CD4-positive, CD25-positive, alpha-beta regulatory T cell (primary cell): ENCODE measurements around the gene DHRS3. TPM values are rescaled to one million over a fixed set of nuclear protein-coding genes. Genes with fewer than 3 reads are reported as not detected.

Experiments used
- ATAC-seq, 2 donors: fragments of 150-1000 bp; cut with Tn5 transposase; one replicate each; pipeline ENCODE4 v1.10.0; 2021; ENCODE audit warnings: low read depth in 2 of 2, moderate number of reproducible peaks in 2 of 2, moderate library complexity in 1 of 2
- DNase-seq, 3 donors: peaks; one replicate each; pipeline versions ENCODE4 v3.0.0 to v3.0.0-alpha.2; 2012 to 2022; ENCODE audit warnings: mixed read lengths in 1 of 3
- H3K27ac ChIP-seq: one replicate; pipeline ENCODE4 v1.7.0; 2013; ENCODE audit warnings: mild to moderate bottlenecking, low read length; ENCODE audit not compliant: insufficient read depth, poor library complexity, severe bottlenecking
- H3K27me3 ChIP-seq: one replicate; pipeline ENCODE4 v1.7.0; 2013; ENCODE audit warnings: low read length; ENCODE audit not compliant: control insufficient read depth, insufficient read depth
- H3K36me3 ChIP-seq: one replicate; pipeline ENCODE4 v1.7.0; 2013; ENCODE audit warnings: mild to moderate bottlenecking, low read length, moderate library complexity; ENCODE audit not compliant: control insufficient read depth, insufficient read depth
- H3K4me1 ChIP-seq: 2 replicates; pipeline ENCODE4 v1.7.0; 2013; ENCODE audit warnings: mild to moderate bottlenecking, low read length; ENCODE audit not compliant: insufficient read depth, control insufficient read depth, poor library complexity, severe bottlenecking
- H3K4me3 ChIP-seq: one replicate; pipeline ENCODE4 v1.7.0; 2013; ENCODE audit warnings: low read depth, mild to moderate bottlenecking, low read length, moderate library complexity
- H3K9me3 ChIP-seq, 2 experiments: 1 replicate in 1 of 2; 2 replicates in 1 of 2; pipeline ENCODE4 v1.7.0; 2013; ENCODE audit warnings: low read length in 2 of 2, mild to moderate bottlenecking in 1 of 2, moderate library complexity in 1 of 2; ENCODE audit not compliant: control insufficient read depth in 2 of 2
- H3K27ac Mint-ChIP-seq, 3 donors: one replicate each; pipeline ENCODE4 v1.8.0; 2020 to 2022; ENCODE audit warnings: mild to moderate bottlenecking in 3 of 3, mixed read lengths in 3 of 3, moderate library complexity in 2 of 3
- H3K27me3 Mint-ChIP-seq: one replicate; pipeline ENCODE4 v1.8.0; 2022; ENCODE audit warnings: mild to moderate bottlenecking, mixed read lengths
- H3K36me3 Mint-ChIP-seq: one replicate; pipeline ENCODE4 v1.8.0; 2020; ENCODE audit warnings: mixed read lengths
- H3K4me1 Mint-ChIP-seq, 4 donors: one replicate each; pipeline ENCODE4 v1.8.0; 2020 to 2022; ENCODE audit warnings: mixed read lengths in 4 of 4, mild to moderate bottlenecking in 1 of 4
- H3K4me3 Mint-ChIP-seq, 4 donors: one replicate each; pipeline ENCODE4 v1.8.0; 2020 to 2022; ENCODE audit warnings: mild to moderate bottlenecking in 4 of 4, mixed read lengths in 4 of 4, moderate library complexity in 3 of 4
- H3K9me3 Mint-ChIP-seq, 7 donors: one replicate each; pipeline ENCODE4 v1.8.0; 2020 to 2022; ENCODE audit warnings: mixed read lengths in 7 of 7, mild to moderate bottlenecking in 3 of 7, moderate library complexity in 2 of 7
- polyA plus RNA-seq, 4 donors: library from polyadenylated mRNA; unstranded; fragments of 300-500 nt; fragmentation: Illumina TruSeq; gene quantifications; one replicate each; pipeline ENCODE4 v1.2.3, GENCODE V29; 2021
- total RNA-seq: library from RNA; stranded (reverse); gene quantifications from one replicate; pipeline ENCODE4 v1.2.3, GENCODE V29; 2022

Gene DHRS3
- total and polyA plus RNA-seq, 5 donors from 2014 or later = 8.8 to 25.6 (median 15.2) TPM

- Mint-ChIP-seq H3K36me3 (peaks cover 20% of the 10 kb centered on the region), H3K27ac (no peak overlapping the region)
- H3K36me3 ChIP-seq = peaks cover 6% of the 10 kb centered on the region
Measured at GRCh38 chr1:12577020-12577419, 41.0 kb downstream of the DHRS3 start.

GRCh38 chr1:12574757-12575139 lies 43.3 kb downstream of the DHRS3 start:
- no peaks in the 10 kb centered on the region for H3K4me1 ChIP-seq
- Mint-ChIP-seq H3K27ac (no peak overlapping the region), H3K4me1 (no peaks in the 10 kb centered on the region), H3K4me3 (no peak overlapping the region), H3K27me3 (no peaks in the 10 kb centered on the region), H3K9me3 (no peaks in the 10 kb centered on the region), H3K36me3 (peaks cover 16% of the 10 kb centered on the region)
- no peak for DNase-seq
- no peak overlapping the region for H3K27ac ChIP-seq
- peaks cover 3% of the 10 kb centered on the region for H3K36me3 ChIP-seq
- ATAC-seq = no peak
- H3K4me3 ChIP-seq = no peak overlapping the region
- H3K27me3 ChIP-seq = no peaks in the 10 kb centered on the region
- H3K9me3 ChIP-seq = no peaks in the 10 kb centered on the region

More at GRCh38 chr1:12577020-12577419, 41.0 kb downstream of the DHRS3 start:
- ATAC-seq (no peak), DNase-seq (no peak)
- H3K9me3 ChIP-seq = no peaks in the 10 kb centered on the region
- H3K4me1 ChIP-seq = no peaks in the 10 kb centered on the region
- no peaks in the 10 kb centered on the region for H3K27me3 Mint-ChIP-seq
- H3K4me3 Mint-ChIP-seq = no peak overlapping the region
- no peak overlapping the region for H3K27ac ChIP-seq
- H3K4me1 Mint-ChIP-seq = no peaks in the 10 kb centered on the region
- H3K27me3 ChIP-seq = no peaks in the 10 kb centered on the region
- H3K4me3 ChIP-seq = no peak overlapping the region
- H3K9me3 Mint-ChIP-seq = no peaks in the 10 kb centered on the region

- H3K27ac Mint-ChIP-seq = peak overlapping the region in 1 of 3 donors; percentile 14
- ATAC-seq = no peak
- no peak overlapping the region for H3K4me3 ChIP-seq
- DNase-seq = no peak
- peaks cover 3% of the 10 kb centered on the region for H3K36me3 ChIP-seq
- no peaks in the 10 kb centered on the region for H3K27me3 ChIP-seq
- peaks cover 18% of the 10 kb centered on the region for H3K36me3 Mint-ChIP-seq
- no peaks in the 10 kb centered on the region for H3K4me1 ChIP-seq
- H3K4me1 Mint-ChIP-seq = no peaks in the 10 kb centered on the region
- no peaks in the 10 kb centered on the region for H3K9me3 ChIP-seq
- H3K9me3 Mint-ChIP-seq = no peaks in the 10 kb centered on the region
- no peaks in the 10 kb centered on the region for H3K27me3 Mint-ChIP-seq
- no peak overlapping the region for H3K27ac ChIP-seq
- no peak overlapping the region for H3K4me3 Mint-ChIP-seq
Measured at GRCh38 chr1:12573015-12573825, 44.8 kb downstream of the DHRS3 start.

- Mint-ChIP-seq H3K27ac (no peak overlapping the region), H3K4me1 (no peaks in the 10 kb centered on the region), H3K4me3 (no peak overlapping the region), H3K9me3 (no peaks in the 10 kb centered on the region), H3K36me3 (peaks cover 24% of the 10 kb centered on the region), H3K27me3 (no peaks in the 10 kb centered on the region)
- DNase-seq (no peak), ATAC-seq (no peak)
- Histone ChIP-seq H3K9me3 (no peaks in the 10 kb centered on the region), H3K36me3 (peaks cover 3% of the 10 kb centered on the region), H3K4me1 (no peaks in the 10 kb centered on the region), H3K27ac (no peak overlapping the region), H3K4me3 (no peak overlapping the region), H3K27me3 (no peaks in the 10 kb centered on the region)
Measured at GRCh38 chr1:12572522-12572921, 45.5 kb downstream of the DHRS3 start.

- peaks cover 20% of the 10 kb centered on the region for H3K36me3 Mint-ChIP-seq
- Histone ChIP-seq H3K4me1 (no peaks in the 10 kb centered on the region), H3K36me3 (peaks cover 3% of the 10 kb centered on the region), H3K27me3 (no peaks in the 10 kb centered on the region), H3K27ac (no peak overlapping the region), H3K4me3 (no peak overlapping the region), H3K9me3 (no peaks in the 10 kb centered on the region)
- H3K27ac Mint-ChIP-seq = peak overlapping the region in 1 of 3 donors; percentile 11
- no peak overlapping the region for H3K4me3 Mint-ChIP-seq
- peaks cover 0 to 5% (median 0%) of the 10 kb centered on the region in 7 donors for H3K9me3 Mint-ChIP-seq
- H3K27me3 Mint-ChIP-seq = no peaks in the 10 kb centered on the region
- no peak for ATAC-seq
- DNase-seq = no peak
- peaks cover 0 to 3% (median 0%) of the 10 kb centered on the region in 4 donors for H3K4me1 Mint-ChIP-seq
Measured at GRCh38 chr1:12570291-12570690, 47.7 kb downstream of the DHRS3 start.

- no peak overlapping the region for H3K4me3 ChIP-seq
- peaks cover 3% of the 10 kb centered on the region for H3K36me3 ChIP-seq
- Mint-ChIP-seq H3K27me3 (no peaks in the 10 kb centered on the region), H3K4me1 (peaks cover 0 to 3% (median 0%) of the 10 kb centered on the region in 4 donors), H3K27ac (no peak overlapping the region), H3K36me3 (peaks cover 18% of the 10 kb centered on the region), H3K9me3 (peaks cover 0 to 12% (median 6%) of the 10 kb centered on the region in 7 donors), H3K4me3 (no peak overlapping the region)
- peaks cover 4 to 19% of the 10 kb centered on the region in 2 experiments for H3K9me3 ChIP-seq
- no peak for DNase-seq
- no peaks in the 10 kb centered on the region for H3K4me1 ChIP-seq
- H3K27me3 ChIP-seq = no peaks in the 10 kb centered on the region
- ATAC-seq = no peak
- no peak overlapping the region for H3K27ac ChIP-seq
Measured at GRCh38 chr1:12568009-12568767, 49.8 kb downstream of the DHRS3 start.

- H3K36me3 ChIP-seq = no peaks in the 10 kb centered on the region
- Mint-ChIP-seq H3K27me3 (no peaks in the 10 kb centered on the region), H3K4me3 (no peak overlapping the region), H3K4me1 (peaks cover 0 to 3% (median 0%) of the 10 kb centered on the region in 4 donors), H3K36me3 (peaks cover 16% of the 10 kb centered on the region), H3K9me3 (peaks cover 0 to 19% (median 12%) of the 10 kb centered on the region in 7 donors), H3K27ac (peak overlapping the region in 2 of 3 donors; percentile 20 to 76)
- ATAC-seq (no peak), DNase-seq (no peak)
- H3K4me1 ChIP-seq = no peaks in the 10 kb centered on the region
- H3K27me3 ChIP-seq = no peaks in the 10 kb centered on the region
- H3K4me3 ChIP-seq = no peak overlapping the region
- H3K9me3 ChIP-seq = peaks cover 7 to 28% of the 10 kb centered on the region in 2 experiments
- no peak overlapping the region for H3K27ac ChIP-seq
Measured at GRCh38 chr1:12567288-12567819, 50.7 kb downstream of the DHRS3 start.
